ENCODE measurements around the gene PTPRJ. TPM values are rescaled to one million over a fixed set of nuclear protein-coding genes. Genes with fewer than 3 reads are reported as not detected.
A peak's percentile ranks its signal among the peaks of the same experiment; 100 is the strongest.
"Not testable (repeated sequence)": the region's sequence is repeated elsewhere in the genome, so short reads cannot be mapped to it uniquely, and the experiment has no call there.

Gene PTPRJ
- total RNA-seq, 1 donor from 2014 or later = 70.3 TPM

GRCh38 chr11:48184452-48184851 lies 204.1 kb downstream of the PTPRJ start:
- Mint-ChIP-seq H3K36me3 (ENCODE audit: low read depth) (peaks cover 1% of the 10 kb centered on the region), H3K27me3 (ENCODE audit: insufficient read depth) (no peaks in the 10 kb centered on the region), H3K4me3 (no peak overlapping the region), H3K27ac (no peak overlapping the region), H3K4me1 (ENCODE audit: low read depth) (no peaks in the 10 kb centered on the region), H3K9me3 (peaks cover 23% of the 10 kb centered on the region)
- intact Hi-C loops (cut with micrococcal nuclease) = no loop called here
- no peak for DNase-seq (ENCODE audit: low spot score)

GRCh38 chr11:48190906-48191654 lies 210.7 kb downstream of the PTPRJ start:
- Mint-ChIP-seq H3K4me3 (peak overlapping the region; percentile 71), H3K27ac (peak overlapping the region; percentile 75), H3K9me3 (peaks cover 35% of the 10 kb centered on the region), H3K4me1 (ENCODE audit: low read depth) (peaks cover 25% of the 10 kb centered on the region)
- intact Hi-C loops (cut with micrococcal nuclease); H3K27me3 Mint-ChIP-seq (ENCODE audit: insufficient read depth); H3K36me3 Mint-ChIP-seq (ENCODE audit: low read depth): not testable (repeated sequence)
- DNase-seq (ENCODE audit: low spot score) = peak; percentile 22

- H3K27me3 Mint-ChIP-seq (ENCODE audit: insufficient read depth) = peaks cover 8% of the 10 kb centered on the region
- peaks cover 25% of the 10 kb centered on the region for H3K4me1 Mint-ChIP-seq (ENCODE audit: low read depth)
- DNase-seq (ENCODE audit: low spot score) = no peak
- intact Hi-C loops (cut with micrococcal nuclease) = no loop called here
- H3K4me3 Mint-ChIP-seq = no peak overlapping the region
- H3K27ac Mint-ChIP-seq = no peak overlapping the region
- peaks cover 9% of the 10 kb centered on the region for H3K36me3 Mint-ChIP-seq (ENCODE audit: low read depth)
- peaks cover 34% of the 10 kb centered on the region for H3K9me3 Mint-ChIP-seq
These were observed 213.5 kb downstream of the PTPRJ start for GRCh38 chr11:48193876-48194275.

GRCh38 chr11:48207881-48208280 lies 227.5 kb downstream of the PTPRJ start:
- intact Hi-C loops (cut with micrococcal nuclease) = no loop called here
- no peak for DNase-seq (ENCODE audit: low spot score)
- H3K27ac Mint-ChIP-seq = no peak overlapping the region

GRCh38 chr11:48210052-48210451 lies 229.7 kb downstream of the PTPRJ start:
- intact Hi-C loops (cut with micrococcal nuclease) = no loop called here
- DNase-seq (ENCODE audit: low spot score) = no peak
- no peaks in the 10 kb centered on the region for H3K4me1 Mint-ChIP-seq (ENCODE audit: low read depth)
- peaks cover 18% of the 10 kb centered on the region for H3K27me3 Mint-ChIP-seq (ENCODE audit: insufficient read depth)
- no peaks in the 10 kb centered on the region for H3K36me3 Mint-ChIP-seq (ENCODE audit: low read depth)
- no peak overlapping the region for H3K27ac Mint-ChIP-seq
- H3K9me3 Mint-ChIP-seq = no peaks in the 10 kb centered on the region
- H3K4me3 Mint-ChIP-seq = no peak overlapping the region

More at GRCh38 chr11:48207881-48208280, 227.5 kb downstream of the PTPRJ start:
- Mint-ChIP-seq H3K9me3 (no peaks in the 10 kb centered on the region), H3K27me3 (ENCODE audit: insufficient read depth) (peaks cover 28% of the 10 kb centered on the region), H3K4me3 (no peak overlapping the region), H3K36me3 (ENCODE audit: low read depth) (no peaks in the 10 kb centered on the region), H3K4me1 (ENCODE audit: low read depth) (no peaks in the 10 kb centered on the region)

- H3K27me3 Mint-ChIP-seq (ENCODE audit: insufficient read depth) = peaks cover 2% of the 10 kb centered on the region
- H3K4me3 Mint-ChIP-seq = no peak within 1 kb of the TSS
- H3K4me1 Mint-ChIP-seq (ENCODE audit: low read depth) = no peaks in the 10 kb centered on the region
- H3K9me3 Mint-ChIP-seq = no peaks in the 10 kb centered on the region
- intact Hi-C loops (cut with micrococcal nuclease) = no loop called here
- no peak for DNase-seq (ENCODE audit: low spot score)
- H3K36me3 Mint-ChIP-seq (ENCODE audit: low read depth) = no peaks in the 10 kb centered on the region
- H3K27ac Mint-ChIP-seq = no peak within 1 kb of the TSS
These were observed 236.2 kb downstream of the PTPRJ start, which contains the start of gene OR4B1 for GRCh38 chr11:48216510-48216909. OR4B1 (plus strand) TSS chr11:48216810; CDS start chr11:48216810, 0 bp downstream.

Other genes with a start within 250 kb of the PTPRJ start
- gene FNBP4, start 213.2 kb upstream of the PTPRJ start, total RNA-seq = 147 and 149 TPM in 2 replicates
- 91.9 and 98.6 TPM in 2 replicates for gene NUP160, start 132.2 kb upstream of the PTPRJ start, total RNA-seq
- not detected in 2 replicates for gene OR4B1, start 236.3 kb downstream of the PTPRJ start, total RNA-seq

Data from activated T-helper 1 cell treated with anti-CD3 and anti-CD28 coated beads, Interleukin-12 subunit alpha, Interleukin-12 subunit beta, Interleukin-2, Interleukin-4 antibody, amounts not matched to agents 30 ng/mL and 10 ng/mL and 1 ng/mL, durations not matched to agents 14 hours and 24 hours and 36 hours (primary cell).